GM23338 (cell line): ENCODE data around the gene TAC3. TPM values are rescaled to one million over a fixed set of nuclear protein-coding genes. Genes with fewer than 3 reads are reported as not detected.

Source experiments
- ATAC-seq: fragments of 200-7000 bp; cut with Tn5 transposase; 3 replicates; pipeline ENCODE4 v1.9.1; 2020
- DNase-seq: peaks from one replicate; pipeline ENCODE4 v3.0.0-alpha.2; 2015; ENCODE audit warnings: low spot score
- H2AFZ ChIP-seq: fragments of 200-600 bp; sonication (generic); 2 replicates; pipeline ENCODE4 v1.8.0; 2016; ENCODE audit warnings: antibody characterized with exemption, mild to moderate bottlenecking, moderate library complexity
- H3F3A ChIP-seq: fragments of 200-600 bp; sonication (generic); replicated peaks from 2 replicates; pipeline ENCODE4 v1.8.0; 2017; ENCODE audit warnings: antibody characterized with exemption, mixed run types, low read depth
- H3K27ac ChIP-seq: fragments of 200-600 bp; sonication (generic); 2 replicates; pipeline ENCODE4 v1.6.1; 2016; ENCODE audit warnings: low read depth
- H3K27me3 ChIP-seq: fragments of 200-600 bp; sonication (generic); 2 replicates; pipeline ENCODE4 v1.8.0; 2016; ENCODE audit warnings: mild to moderate bottlenecking, mixed run types, moderate library complexity; ENCODE audit not compliant: insufficient read depth
- H3K36me3 ChIP-seq: fragments of 200-600 bp; sonication (generic); 2 replicates; pipeline ENCODE4 v1.8.0; 2016; ENCODE audit warnings: mild to moderate bottlenecking; ENCODE audit not compliant: insufficient read depth
- H3K4me1 ChIP-seq: fragments of 200-600 bp; sonication (generic); 2 replicates; pipeline ENCODE4 v1.8.0; 2016; ENCODE audit warnings: mild to moderate bottlenecking, moderate library complexity; ENCODE audit not compliant: insufficient read depth
- H3K4me2 ChIP-seq: fragments of 200-600 bp; sonication (generic); 2 replicates; pipeline ENCODE4 v1.7.1; 2017; ENCODE audit warnings: mixed run types
- H3K4me3 ChIP-seq: fragments of 200-600 bp; sonication (generic); 2 replicates; pipeline ENCODE4 v1.6.1; 2016; ENCODE audit warnings: mixed run types
- H3K79me2 ChIP-seq: fragments of 200-600 bp; sonication (generic); replicated peaks from 2 replicates; pipeline ENCODE4 v1.8.0; 2017; ENCODE audit warnings: mild to moderate bottlenecking; ENCODE audit not compliant: insufficient read depth
- H3K9me2 ChIP-seq: fragments of 200-600 bp; sonication (generic); 2 replicates; pipeline ENCODE4 v1.8.0; 2017; ENCODE audit not compliant: insufficient read depth
- H4K20me1 ChIP-seq: fragments of 200-600 bp; sonication (generic); replicated peaks from 2 replicates; pipeline ENCODE4 v1.8.0; 2017; ENCODE audit warnings: mild to moderate bottlenecking; ENCODE audit not compliant: insufficient read depth
- H3K27ac Mint-ChIP-seq: 2 replicates; pipeline ENCODE4 v1.8.0; 2020; ENCODE audit warnings: inconsistent platforms, mild to moderate bottlenecking, moderate library complexity, mixed read lengths
- H3K27me3 Mint-ChIP-seq: 3 replicates; pipeline ENCODE4 v1.8.0; 2022; ENCODE audit warnings: low read depth, mild to moderate bottlenecking, moderate library complexity, mixed read lengths, inconsistent platforms; ENCODE audit not compliant: insufficient read depth, poor library complexity
- H3K36me3 Mint-ChIP-seq: 3 replicates; pipeline ENCODE4 v1.8.0; 2021; ENCODE audit warnings: low read depth, mild to moderate bottlenecking, inconsistent platforms, moderate library complexity, mixed read lengths
- H3K4me1 Mint-ChIP-seq: 3 replicates; pipeline ENCODE4 v1.8.0; 2020; ENCODE audit warnings: mild to moderate bottlenecking, inconsistent platforms, mixed read lengths
- H3K4me3 Mint-ChIP-seq: 3 replicates; pipeline ENCODE4 v1.8.0; 2021; ENCODE audit warnings: moderate library complexity, mild to moderate bottlenecking, inconsistent platforms, mixed read lengths
- H3K9me3 Mint-ChIP-seq: 3 replicates; pipeline ENCODE4 v1.8.0; 2020; ENCODE audit warnings: moderate library complexity, mild to moderate bottlenecking, inconsistent platforms, mixed read lengths
- CREB1 ChIP-seq: fragments of 250-450 bp; sonication (Bioruptor Pico); IDR thresholded peaks from 2 replicates; pipeline ENCODE4 v1.5.0; 2020; ENCODE audit warnings: low read depth, mild to moderate bottlenecking, moderate library complexity
- EZH2 ChIP-seq: fragments of 200-600 bp; sonication (generic); IDR thresholded peaks from one replicate; pipeline ENCODE4 v1.8.0; 2017; ENCODE audit warnings: antibody characterized with exemption, mild to moderate bottlenecking, low read depth; ENCODE audit not compliant: unreplicated experiment
- EZH2phosphoT487 ChIP-seq: fragments of 200-600 bp; sonication (generic); IDR thresholded peaks from one replicate; pipeline ENCODE4 v1.8.1; 2018; ENCODE audit warnings: antibody characterized with exemption; ENCODE audit not compliant: unreplicated experiment
- JUNB ChIP-seq: IDR thresholded peaks from one replicate; pipeline ENCODE4 v1.6.1; 2016; ENCODE audit warnings: antibody characterized with exemption; ENCODE audit not compliant: unreplicated experiment
- NANOG ChIP-seq: IDR thresholded peaks from 2 replicates; pipeline ENCODE4 v1.6.1; 2016; ENCODE audit warnings: antibody characterized with exemption, borderline replicate concordance
- POLR2AphosphoS5 ChIP-seq: IDR thresholded peaks from 2 replicates; pipeline ENCODE4 v1.6.1; 2016; ENCODE audit warnings: antibody characterized with exemption, low read depth
- STAT1 ChIP-seq: IDR thresholded peaks from one replicate; pipeline ENCODE4 v1.6.1; 2016; ENCODE audit warnings: antibody characterized with exemption; ENCODE audit not compliant: unreplicated experiment
- ZNF114 ChIP-seq: fragments of 250-450 bp; sonication (Bioruptor Pico); IDR thresholded peaks from 2 replicates; pipeline ENCODE4 v1.5.0; 2020; ENCODE audit warnings: mild to moderate bottlenecking, moderate library complexity
- ZNF331 ChIP-seq: fragments of 250-450 bp; sonication (Bioruptor Pico); IDR thresholded peaks from 2 replicates; pipeline ENCODE4 v1.5.0; 2020; ENCODE audit warnings: low read depth, mild to moderate bottlenecking, moderate library complexity
- polyA plus RNA-seq: library from polyadenylated mRNA; unstranded; fragments of >200 nt; fragmentation: Nextera tagmentation; extraction: Ambion mirVana; gene quantifications from 2 replicates; pipeline ENCODE4 v1.2.1, GENCODE V29; 2016
- total RNA-seq: library from RNA; depleted of rRNA; stranded (reverse); fragments of >200 nt; shearing (Covaris generic); gene quantifications from 2 replicates; pipeline ENCODE4 v1.2.3, GENCODE V29; 2014
- TF ChIP-seq, protein P1 (sequence below): fragments of 250-450 bp; sonication (Bioruptor Pico); IDR thresholded peaks from 2 replicates; pipeline ENCODE4 v1.5.0; 2020; ENCODE audit warnings: mild to moderate bottlenecking, moderate library complexity
- TF ChIP-seq, protein P2 (sequence below): IDR thresholded peaks from 2 replicates; pipeline ENCODE4 v1.6.1; 2016; ENCODE audit warnings: antibody characterized with exemption
- TF ChIP-seq, protein P3 (sequence below), 2 experiments: fragments of 200-600 bp in 1 of 2; sonication (generic) in 1 of 2; conservative IDR thresholded peaks; 2 replicates each; pipeline versions ENCODE4 v1.5.1 to v1.6.1; 2016 to 2017; ENCODE audit warnings: antibody characterized with exemption in 2 of 2, low read depth in 2 of 2, mild to moderate bottlenecking in 2 of 2, moderate library complexity in 1 of 2

TAC3 gene
- total and polyA plus RNA-seq, 2 experiments from 2014 or later: 11.9 to 35.1 TPM

DNA sequence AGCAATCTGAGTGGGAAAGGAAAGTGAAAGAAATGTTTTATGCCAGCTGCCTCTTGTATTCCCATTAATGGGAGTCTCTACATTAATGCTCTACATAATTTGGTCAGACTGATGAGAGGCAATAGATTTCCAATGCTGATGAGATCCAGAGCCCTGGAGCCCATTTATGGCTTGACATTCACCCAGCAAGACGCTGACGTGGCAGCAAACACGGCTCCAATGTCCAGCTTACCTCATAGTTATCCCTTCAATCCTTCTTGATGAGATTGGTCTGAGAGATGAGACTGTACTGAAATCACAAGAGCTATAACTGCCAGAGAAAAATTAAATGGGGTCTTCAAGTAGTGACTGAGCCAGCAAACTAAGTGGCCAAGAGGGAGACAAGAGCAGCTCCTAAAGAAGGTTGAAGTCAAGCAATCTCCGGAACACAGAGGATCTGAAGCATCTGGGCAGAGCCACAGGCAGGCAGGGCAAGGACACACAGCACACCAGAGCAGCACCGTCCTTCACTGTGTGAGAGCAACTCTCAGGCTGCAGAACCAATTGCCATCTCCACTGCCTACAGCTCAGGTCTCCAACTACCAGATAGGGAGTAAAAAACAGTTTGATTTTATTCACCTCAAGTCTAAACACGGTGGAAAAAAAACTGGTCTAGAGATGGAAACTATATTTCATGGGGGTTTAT is 40.9 kb upstream of the TAC3 start (continued):
- TF ChIP-seq ZNF114: no peak
- TF ChIP-seq JUNB: no peak
- no peak for TF ChIP-seq CREB1 (CRISPR knock-in tag)
- no peak for TF ChIP-seq POLR2AphosphoS5

DNA sequence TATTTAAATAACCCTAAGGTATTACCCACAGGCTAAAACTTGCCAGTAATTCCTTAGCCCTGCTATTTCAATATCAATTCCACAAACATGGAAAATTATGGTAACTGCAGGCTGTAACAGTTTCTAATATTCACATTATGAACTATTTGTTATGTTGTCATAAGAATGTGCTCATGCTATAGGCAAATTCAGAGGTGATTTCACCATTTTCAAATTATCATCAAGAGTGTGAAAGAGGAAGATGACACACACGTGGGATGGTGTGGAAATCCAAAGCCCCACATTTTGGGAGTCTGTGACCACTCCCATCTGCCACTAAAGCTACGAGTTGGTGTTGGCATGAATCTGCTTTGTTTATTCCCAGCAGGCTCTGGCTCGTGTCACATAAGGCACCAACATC is 39.5 kb upstream of the TAC3 start:
- Histone ChIP-seq H3F3A (peaks cover 9% of the 10 kb centered on the region; the same call in 1 of the 2 replicates), H3K4me2 (no peak overlapping the region), H2AFZ (no peak overlapping the region), H3K9me2 (no peaks in the 10 kb centered on the region), H3K36me3 (peaks cover 36% of the 10 kb centered on the region), H4K20me1 (peaks cover 4% of the 10 kb centered on the region; the same call in 1 of the 2 replicates), H3K4me3 (no peak overlapping the region), H3K27me3 (no peaks in the 10 kb centered on the region), H3K4me1 (no peaks in the 10 kb centered on the region), H3K27ac (no peak overlapping the region), H3K79me2 (no peaks in the 10 kb centered on the region)
- Mint-ChIP-seq H3K27me3 (no peaks in the 10 kb centered on the region), H3K4me1 (no peaks in the 10 kb centered on the region), H3K36me3 (peaks cover 51% of the 10 kb centered on the region), H3K4me3 (no peak overlapping the region), H3K9me3 (no peaks in the 10 kb centered on the region), H3K27ac (no peak overlapping the region)
- DNase-seq (no peak), ATAC-seq (no peak)
- TF ChIP-seq, protein P1, sequence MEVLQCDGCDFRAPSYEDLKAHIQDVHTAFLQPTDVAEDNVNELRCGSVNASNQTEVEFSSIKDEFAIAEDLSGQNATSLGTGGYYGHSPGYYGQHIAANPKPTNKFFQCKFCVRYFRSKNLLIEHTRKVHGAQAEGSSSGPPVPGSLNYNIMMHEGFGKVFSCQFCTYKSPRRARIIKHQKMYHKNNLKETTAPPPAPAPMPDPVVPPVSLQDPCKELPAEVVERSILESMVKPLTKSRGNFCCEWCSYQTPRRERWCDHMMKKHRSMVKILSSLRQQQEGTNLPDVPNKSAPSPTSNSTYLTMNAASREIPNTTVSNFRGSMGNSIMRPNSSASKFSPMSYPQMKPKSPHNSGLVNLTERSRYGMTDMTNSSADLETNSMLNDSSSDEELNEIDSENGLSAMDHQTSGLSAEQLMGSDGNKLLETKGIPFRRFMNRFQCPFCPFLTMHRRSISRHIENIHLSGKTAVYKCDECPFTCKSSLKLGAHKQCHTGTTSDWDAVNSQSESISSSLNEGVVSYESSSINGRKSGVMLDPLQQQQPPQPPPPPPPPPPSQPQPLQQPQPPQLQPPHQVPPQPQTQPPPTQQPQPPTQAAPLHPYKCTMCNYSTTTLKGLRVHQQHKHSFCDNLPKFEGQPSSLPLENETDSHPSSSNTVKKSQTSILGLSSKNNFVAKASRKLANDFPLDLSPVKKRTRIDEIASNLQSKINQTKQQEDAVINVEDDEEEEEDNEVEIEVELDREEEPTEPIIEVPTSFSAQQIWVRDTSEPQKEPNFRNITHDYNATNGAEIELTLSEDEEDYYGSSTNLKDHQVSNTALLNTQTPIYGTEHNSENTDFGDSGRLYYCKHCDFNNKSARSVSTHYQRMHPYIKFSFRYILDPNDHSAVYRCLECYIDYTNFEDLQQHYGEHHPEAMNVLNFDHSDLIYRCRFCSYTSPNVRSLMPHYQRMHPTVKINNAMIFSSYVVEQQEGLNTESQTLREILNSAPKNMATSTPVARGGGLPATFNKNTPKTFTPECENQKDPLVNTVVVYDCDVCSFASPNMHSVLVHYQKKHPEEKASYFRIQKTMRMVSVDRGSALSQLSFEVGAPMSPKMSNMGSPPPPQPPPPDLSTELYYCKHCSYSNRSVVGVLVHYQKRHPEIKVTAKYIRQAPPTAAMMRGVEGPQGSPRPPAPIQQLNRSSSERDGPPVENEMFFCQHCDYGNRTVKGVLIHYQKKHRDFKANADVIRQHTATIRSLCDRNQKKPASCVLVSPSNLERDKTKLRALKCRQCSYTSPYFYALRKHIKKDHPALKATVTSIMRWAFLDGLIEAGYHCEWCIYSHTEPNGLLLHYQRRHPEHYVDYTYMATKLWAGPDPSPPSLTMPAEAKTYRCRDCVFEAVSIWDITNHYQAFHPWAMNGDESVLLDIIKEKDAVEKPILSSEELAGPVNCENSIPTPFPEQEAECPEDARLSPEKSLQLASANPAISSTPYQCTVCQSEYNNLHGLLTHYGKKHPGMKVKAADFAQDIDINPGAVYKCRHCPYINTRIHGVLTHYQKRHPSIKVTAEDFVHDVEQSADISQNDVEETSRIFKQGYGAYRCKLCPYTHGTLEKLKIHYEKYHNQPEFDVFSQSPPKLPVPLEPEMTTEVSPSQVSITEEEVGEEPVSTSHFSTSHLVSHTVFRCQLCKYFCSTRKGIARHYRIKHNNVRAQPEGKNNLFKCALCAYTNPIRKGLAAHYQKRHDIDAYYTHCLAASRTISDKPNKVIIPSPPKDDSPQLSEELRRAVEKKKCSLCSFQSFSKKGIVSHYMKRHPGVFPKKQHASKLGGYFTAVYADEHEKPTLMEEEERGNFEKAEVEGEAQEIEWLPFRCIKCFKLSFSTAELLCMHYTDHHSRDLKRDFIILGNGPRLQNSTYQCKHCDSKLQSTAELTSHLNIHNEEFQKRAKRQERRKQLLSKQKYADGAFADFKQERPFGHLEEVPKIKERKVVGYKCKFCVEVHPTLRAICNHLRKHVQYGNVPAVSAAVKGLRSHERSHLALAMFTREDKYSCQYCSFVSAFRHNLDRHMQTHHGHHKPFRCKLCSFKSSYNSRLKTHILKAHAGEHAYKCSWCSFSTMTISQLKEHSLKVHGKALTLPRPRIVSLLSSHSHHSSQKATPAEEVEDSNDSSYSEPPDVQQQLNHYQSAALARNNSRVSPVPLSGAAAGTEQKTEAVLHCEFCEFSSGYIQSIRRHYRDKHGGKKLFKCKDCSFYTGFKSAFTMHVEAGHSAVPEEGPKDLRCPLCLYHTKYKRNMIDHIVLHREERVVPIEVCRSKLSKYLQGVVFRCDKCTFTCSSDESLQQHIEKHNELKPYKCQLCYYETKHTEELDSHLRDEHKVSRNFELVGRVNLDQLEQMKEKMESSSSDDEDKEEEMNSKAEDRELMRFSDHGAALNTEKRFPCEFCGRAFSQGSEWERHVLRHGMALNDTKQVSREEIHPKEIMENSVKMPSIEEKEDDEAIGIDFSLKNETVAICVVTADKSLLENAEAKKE (CRISPR knock-in tag): no peak
- no peak for TF ChIP-seq NANOG
- no peak for TF ChIP-seq EZH2phosphoT487
- no peak for TF ChIP-seq CREB1 (CRISPR knock-in tag)
- no peak for TF ChIP-seq STAT1
- no peak for TF ChIP-seq ZNF331 (CRISPR knock-in tag)
- TF ChIP-seq, protein P2, sequence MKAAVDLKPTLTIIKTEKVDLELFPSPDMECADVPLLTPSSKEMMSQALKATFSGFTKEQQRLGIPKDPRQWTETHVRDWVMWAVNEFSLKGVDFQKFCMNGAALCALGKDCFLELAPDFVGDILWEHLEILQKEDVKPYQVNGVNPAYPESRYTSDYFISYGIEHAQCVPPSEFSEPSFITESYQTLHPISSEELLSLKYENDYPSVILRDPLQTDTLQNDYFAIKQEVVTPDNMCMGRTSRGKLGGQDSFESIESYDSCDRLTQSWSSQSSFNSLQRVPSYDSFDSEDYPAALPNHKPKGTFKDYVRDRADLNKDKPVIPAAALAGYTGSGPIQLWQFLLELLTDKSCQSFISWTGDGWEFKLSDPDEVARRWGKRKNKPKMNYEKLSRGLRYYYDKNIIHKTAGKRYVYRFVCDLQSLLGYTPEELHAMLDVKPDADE: no peak
- no peak for TF ChIP-seq ZNF114
- no peak for TF ChIP-seq JUNB
- TF ChIP-seq, protein P3, sequence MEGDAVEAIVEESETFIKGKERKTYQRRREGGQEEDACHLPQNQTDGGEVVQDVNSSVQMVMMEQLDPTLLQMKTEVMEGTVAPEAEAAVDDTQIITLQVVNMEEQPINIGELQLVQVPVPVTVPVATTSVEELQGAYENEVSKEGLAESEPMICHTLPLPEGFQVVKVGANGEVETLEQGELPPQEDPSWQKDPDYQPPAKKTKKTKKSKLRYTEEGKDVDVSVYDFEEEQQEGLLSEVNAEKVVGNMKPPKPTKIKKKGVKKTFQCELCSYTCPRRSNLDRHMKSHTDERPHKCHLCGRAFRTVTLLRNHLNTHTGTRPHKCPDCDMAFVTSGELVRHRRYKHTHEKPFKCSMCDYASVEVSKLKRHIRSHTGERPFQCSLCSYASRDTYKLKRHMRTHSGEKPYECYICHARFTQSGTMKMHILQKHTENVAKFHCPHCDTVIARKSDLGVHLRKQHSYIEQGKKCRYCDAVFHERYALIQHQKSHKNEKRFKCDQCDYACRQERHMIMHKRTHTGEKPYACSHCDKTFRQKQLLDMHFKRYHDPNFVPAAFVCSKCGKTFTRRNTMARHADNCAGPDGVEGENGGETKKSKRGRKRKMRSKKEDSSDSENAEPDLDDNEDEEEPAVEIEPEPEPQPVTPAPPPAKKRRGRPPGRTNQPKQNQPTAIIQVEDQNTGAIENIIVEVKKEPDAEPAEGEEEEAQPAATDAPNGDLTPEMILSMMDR (conservative IDR thresholded peaks at IDR 0.05; ENCODE audit: low read depth in 2 of 2): no peak
- no peak for TF ChIP-seq EZH2
